ENCODE data around the gene INF2.

The INF2 gene

GRCh38 chr14:104689881-104690711 lies 678 bp downstream of the INF2 start:
- DNase-seq (ENCODE audit: low spot score): no peak

- no peak for DNase-seq (ENCODE audit: low spot score)
These were observed 1.5 kb downstream of the INF2 start for GRCh38 chr14:104690861-104691455.

GRCh38 chr14:104691546-104692260 lies 2.3 kb downstream of the INF2 start:
- DNase-seq (ENCODE audit: low spot score): no peak

GRCh38 chr14:104692261-104692938 lies 3.0 kb downstream of the INF2 start:
- no peak for DNase-seq (ENCODE audit: low spot score)

DNA sequence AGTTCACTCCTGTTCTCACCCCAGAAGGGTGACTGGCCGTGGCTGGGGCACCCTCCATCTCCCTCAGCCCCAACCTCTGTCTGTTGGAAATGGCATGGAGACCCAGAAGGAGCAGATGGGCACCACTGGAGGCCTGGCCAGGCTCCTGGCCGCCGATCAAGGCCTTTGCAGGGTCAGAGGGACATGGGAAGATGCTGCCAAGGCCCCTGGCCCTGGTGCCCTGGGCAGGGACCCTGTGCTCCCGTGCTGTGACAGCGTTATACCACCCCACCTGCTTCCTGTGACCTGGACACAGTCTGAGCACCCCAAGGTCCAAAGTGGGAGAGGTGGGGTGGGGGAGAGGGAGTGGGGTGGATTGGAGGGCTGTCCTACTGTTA lies 3.5 kb downstream of the INF2 start:
- no peak for DNase-seq (ENCODE audit: low spot score)

- DNase-seq (ENCODE audit: low spot score): no peak
These were observed 4.3 kb downstream of the INF2 start for GRCh38 chr14:104693482-104694431.

DNA sequence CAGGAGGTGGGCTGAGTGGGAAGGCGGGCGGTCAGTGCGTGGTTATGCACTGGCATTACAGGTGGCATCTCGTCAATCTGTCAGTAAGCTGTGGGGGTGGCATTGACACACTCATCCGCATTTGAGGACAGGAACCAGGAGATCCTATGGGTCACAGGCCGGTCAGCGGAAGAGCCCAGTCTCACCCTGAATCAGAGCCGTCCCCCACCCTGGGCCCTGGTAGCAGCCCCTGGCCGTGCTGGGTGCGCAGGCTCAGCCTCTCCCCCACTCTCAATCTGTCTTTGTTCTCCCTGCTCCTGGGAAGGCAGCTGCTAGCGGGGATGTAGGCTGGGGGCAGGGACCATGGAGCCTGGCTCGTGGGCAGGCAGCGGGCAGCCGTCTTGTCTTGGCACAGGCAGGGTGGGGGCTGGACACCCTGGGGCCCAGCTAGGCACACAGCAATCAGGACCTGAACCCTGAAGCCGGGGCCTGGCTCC lies 5.1 kb downstream of the INF2 start:
- DNase-seq (ENCODE audit: low spot score): no peak

DNA sequence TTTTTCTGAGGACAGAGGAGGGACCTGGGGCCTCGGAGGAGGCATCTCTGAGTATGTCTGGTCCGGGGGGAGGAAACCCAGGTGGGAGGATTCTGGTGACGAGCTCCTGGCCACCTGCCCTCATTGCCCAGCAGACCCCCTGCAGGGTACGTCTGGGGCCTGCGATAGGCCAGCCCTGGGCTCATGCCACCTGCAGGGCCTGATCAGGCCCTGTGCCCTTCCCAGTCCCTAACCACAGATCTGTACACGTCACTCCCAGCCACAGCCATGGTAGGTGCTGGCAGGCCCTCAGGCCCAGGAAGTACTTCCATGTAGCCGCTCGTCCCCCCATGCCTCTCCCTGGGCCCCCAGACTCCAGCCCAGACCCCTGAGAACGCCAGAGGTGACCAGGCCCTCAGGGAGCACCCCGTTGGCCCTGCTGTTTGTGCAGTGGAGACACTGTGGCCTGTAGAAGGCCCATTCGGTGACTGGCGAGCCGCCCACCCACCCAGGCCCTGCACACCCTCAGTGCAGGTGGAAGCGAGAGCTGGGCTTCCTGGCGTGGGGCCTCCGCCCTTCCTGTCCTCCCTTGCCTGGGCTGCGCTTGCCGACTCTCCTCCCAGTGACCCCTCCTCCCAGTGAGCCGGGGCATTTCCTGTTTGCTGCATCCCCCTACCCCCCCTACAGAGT lies 5.7 kb downstream of the INF2 start:
- no peak for DNase-seq (ENCODE audit: low spot score)

DNA sequence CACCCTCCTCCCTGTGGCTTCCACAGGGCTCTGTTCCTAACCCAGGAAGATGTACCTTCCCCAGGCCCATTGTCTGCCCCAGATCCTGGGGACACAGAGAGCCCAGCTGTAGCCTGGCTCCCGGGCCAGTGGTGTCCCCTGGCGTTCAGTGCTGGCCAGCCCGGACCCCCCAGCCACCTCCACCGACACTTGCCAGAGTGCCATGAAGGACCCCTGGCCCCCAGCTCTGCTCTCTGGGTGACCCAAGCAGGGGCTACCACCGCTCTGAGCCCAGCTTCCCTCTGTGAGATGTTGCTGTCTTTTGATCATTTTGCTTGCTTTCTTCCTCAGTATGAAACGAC lies 6.2 kb downstream of the INF2 start:
- DNase-seq (ENCODE audit: low spot score): no peak

GRCh38 chr14:104696671-104697316 lies 7.4 kb downstream of the INF2 start:
- no peak for DNase-seq (ENCODE audit: low spot score)

DNA sequence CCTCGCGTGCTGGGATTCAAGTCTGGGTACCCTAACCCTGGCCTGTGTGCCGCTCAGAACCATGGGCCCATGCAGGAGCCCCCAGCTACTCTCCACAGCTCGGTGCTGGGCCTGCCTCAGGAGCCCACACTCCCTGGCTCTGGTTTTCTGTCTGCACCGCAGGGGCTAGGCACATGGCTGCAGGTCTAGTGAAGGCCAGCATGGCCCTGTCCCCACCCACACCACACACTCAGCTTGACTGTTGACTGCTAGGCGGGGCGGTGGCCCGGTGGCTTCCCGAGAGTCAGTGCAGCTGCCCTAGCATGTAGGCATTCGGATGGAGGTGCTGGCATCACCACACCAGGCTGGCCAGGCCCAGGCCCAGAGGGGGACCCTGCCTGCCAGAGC lies 7.9 kb downstream of the INF2 start:
- DNase-seq (ENCODE audit: low spot score): no peak

DNA sequence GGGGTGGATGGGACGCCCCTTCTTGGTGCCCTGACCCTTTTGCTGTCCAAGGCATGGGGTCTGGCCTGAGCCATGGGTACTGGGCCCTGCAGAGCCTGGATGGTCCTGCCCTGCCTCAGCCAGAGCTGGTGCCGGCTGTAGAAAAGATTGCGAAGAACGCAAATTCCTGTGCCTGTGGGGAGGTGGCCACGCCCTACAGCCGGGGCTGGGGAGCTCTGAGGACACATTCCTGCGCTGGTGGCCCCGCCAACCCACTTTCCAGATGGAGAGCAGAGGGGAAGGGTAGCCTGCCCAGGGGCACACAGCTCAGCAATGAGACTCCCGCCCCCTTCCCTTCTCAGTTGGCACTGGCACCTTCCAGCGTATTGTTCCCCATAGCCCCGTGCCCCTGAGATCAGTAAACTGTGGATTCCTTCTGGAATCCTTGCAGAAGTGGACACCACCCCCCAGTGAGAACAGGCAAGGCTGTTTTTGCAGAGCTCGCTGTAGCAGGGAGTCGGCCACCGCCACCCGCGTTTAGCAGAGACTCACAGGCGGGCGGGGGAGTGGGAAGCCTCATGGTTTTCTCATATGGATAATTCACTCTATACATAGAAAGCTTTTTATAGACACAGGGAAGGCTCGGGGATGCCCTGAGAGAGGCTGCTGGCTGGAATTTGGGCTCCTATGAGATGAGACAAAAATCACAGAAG lies 8.6 kb downstream of the INF2 start:
- no peak for DNase-seq (ENCODE audit: low spot score)

DNA sequence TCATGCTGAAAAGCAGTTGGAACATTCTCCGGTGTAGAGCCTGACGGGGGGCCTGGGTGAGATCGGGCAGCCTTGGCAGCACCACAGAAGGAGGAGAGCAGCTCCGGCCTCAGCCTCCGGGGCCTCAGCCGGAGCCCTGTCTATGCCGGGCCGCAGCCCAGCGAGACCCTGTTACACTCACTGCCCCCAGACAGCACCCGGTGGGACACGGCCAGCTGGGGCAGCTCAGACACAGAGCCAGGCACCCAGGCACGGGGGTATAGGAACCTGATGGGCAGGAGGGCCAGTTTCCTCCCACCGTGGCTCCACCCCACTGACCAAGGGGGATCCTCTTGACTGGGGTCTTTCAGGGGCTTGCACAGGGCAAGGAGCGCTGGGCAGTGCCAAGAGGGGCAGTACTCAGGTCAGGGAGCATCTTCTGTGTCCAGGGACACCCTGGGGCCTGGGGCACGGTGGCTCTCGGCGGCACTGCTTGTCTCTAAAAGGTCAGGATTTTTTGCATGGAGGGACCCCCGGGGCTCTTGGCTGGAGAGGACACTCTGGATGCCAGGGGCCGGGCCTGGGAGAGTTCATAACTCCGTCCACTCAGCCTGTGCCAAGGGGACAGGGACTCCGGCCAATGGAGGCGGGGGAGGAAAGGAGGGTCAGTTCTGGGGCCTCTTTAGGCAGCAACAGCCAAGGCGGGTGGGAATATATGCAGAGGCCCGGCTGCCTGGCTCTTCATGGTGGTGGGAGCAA lies 9.4 kb downstream of the INF2 start:
- no peak for DNase-seq (ENCODE audit: low spot score)

GRCh38 chr14:104699426-104699748 lies 10.0 kb downstream of the INF2 start:
- DNase-seq (ENCODE audit: low spot score): no peak

DNA sequence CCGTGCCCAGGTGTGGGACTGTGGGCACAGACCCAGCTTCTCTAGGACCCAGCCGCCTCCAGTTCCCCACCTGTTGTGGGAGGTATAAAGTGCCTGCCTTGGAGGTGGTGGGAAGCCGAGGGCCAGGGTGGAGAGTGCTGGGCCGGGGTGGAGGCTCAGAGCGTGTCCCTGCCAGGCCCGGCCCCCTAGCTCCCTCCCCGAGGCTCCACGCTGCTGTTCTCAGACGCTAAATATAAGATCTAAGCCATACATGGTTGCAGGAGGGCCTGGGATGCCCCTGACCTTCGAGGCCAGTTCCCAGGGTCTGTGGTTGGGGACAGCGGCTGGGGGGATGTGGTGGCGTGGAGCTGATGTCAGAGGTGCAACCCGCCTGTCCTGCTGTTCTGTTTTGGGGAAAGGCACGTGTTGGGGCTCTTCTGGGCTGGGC lies 10.8 kb downstream of the INF2 start:
- DNase-seq (ENCODE audit: low spot score): no peak

DNA sequence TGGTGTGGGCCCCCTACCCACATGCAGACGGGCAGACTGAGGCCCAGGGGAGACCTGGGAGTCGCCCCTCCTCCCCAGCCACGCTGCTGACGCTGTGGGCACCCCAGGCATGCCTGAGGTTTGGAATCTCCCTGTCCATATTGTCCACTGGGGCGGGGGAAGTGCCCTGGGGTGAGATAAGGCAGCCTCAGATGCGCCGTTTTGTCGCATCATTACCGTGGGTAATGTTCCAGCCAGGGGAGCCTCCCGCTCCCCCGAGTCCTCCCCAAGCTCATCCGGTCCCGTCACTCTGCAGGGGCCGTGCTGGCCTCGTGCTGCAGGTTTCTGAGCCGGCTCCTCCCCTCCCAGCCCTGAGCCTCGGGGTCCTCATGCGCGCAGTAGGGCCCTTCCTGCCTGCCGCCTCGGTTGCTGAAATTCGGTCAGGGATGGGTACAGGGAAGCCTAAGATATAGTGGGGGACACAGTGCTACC lies 11.4 kb downstream of the INF2 start:
- no peak for DNase-seq (ENCODE audit: low spot score)

GRCh38 chr14:104701383-104702076 lies 12.1 kb downstream of the INF2 start:
- no peak for DNase-seq (ENCODE audit: low spot score)

DNA sequence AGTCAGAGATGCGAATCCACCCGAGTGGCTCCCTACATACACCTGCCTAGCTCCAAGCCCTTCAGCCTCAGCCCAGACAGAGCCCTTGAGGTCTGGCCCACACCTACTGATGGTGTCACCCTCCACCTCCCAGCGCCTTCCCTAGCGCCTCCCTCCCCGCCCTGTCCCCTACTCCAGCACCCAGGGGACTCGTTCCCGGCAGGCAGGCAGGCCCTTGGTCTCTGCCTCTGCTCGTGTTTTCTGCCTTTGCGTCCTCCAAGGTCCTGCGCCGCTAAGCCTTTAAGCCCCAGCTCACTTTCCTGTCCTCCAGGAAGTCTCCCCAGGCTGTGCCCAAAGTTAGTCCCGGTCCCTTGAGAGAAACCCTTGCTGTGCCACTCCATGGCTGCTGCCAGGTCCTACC lies 12.7 kb downstream of the INF2 start:
- no peak for DNase-seq (ENCODE audit: low spot score)

Data from cerebellar cortex (tissue), 1 donor.